ENCODE results near the gene BLOC1S1. TPM values are rescaled to one million over a fixed set of nuclear protein-coding genes. Genes with fewer than 3 reads are reported as not detected.

Gene BLOC1S1
- total RNA-seq, 1 donor from 2014 or later, result 57.2 TPM

- H3K27ac ChIP-seq, result peak overlapping the region; percentile 99
- intact Hi-C loops (cut with DNase I), result loop anchor here (2.0 to 10.0 kb wide), 2 partner anchors 49 to 1305 kb away; a partner anchor contains a TSS
- H3K36me3 ChIP-seq, result peaks cover 7 to 22% of the 10 kb centered on the region in 2 donors
- no peak for TF ChIP-seq CTCF (IDR thresholded peaks at IDR 0.05)
- H3K4me1 ChIP-seq, result peaks cover 13 to 31% of the 10 kb centered on the region in 2 donors
- H3K4me3 ChIP-seq, result peak overlapping the region; percentile 80 to 98
- no peaks in the 10 kb centered on the region for H3K9me3 ChIP-seq
- no peak for DNase-seq (ENCODE audit: low spot score in 2 of 2)
- H3K27me3 ChIP-seq, result no peaks in the 10 kb centered on the region
These were observed 14.3 kb downstream of the BLOC1S1 start for GRCh38 chr12:55729819-55730818.

GRCh38 chr12:55732288-55732687 is 16.4 kb downstream of the BLOC1S1 start:
- Histone ChIP-seq H3K4me1 (peaks cover 7 to 11% of the 10 kb centered on the region in 2 donors), H3K4me3 (no peak overlapping the region), H3K9me3 (no peaks in the 10 kb centered on the region), H3K36me3 (no peaks in the 10 kb centered on the region), H3K27me3 (no peaks in the 10 kb centered on the region), H3K27ac (peak overlapping the region in 1 of 2 donors; percentile 10)
- intact Hi-C loops (cut with DNase I), result no loop called here
- TF ChIP-seq CTCF (IDR thresholded peaks at IDR 0.05), result no peak
- peak in 1 of 2 donors; percentile 56 for DNase-seq (ENCODE audit: low spot score in 2 of 2)

- H3K4me1 ChIP-seq, result peaks cover 6 to 18% of the 10 kb centered on the region in 2 donors
- no peak overlapping the region for H3K4me3 ChIP-seq
- no peaks in the 10 kb centered on the region for H3K27me3 ChIP-seq
- DNase-seq (ENCODE audit: low spot score in 2 of 2), result peak in 1 of 2 donors; percentile 53
- TF ChIP-seq CTCF (IDR thresholded peaks at IDR 0.05), result no peak
- H3K27ac ChIP-seq, result no peak overlapping the region
- intact Hi-C loops (cut with DNase I), result no loop called here
- no peaks in the 10 kb centered on the region for H3K36me3 ChIP-seq
- no peaks in the 10 kb centered on the region for H3K9me3 ChIP-seq
These were observed 17.2 kb downstream of the BLOC1S1 start for GRCh38 chr12:55733021-55733555.

GRCh38 chr12:55733858-55734257 is 18.0 kb downstream of the BLOC1S1 start:
- H3K27ac ChIP-seq, result no peak overlapping the region
- H3K4me3 ChIP-seq, result no peak overlapping the region
- no peaks in the 10 kb centered on the region for H3K27me3 ChIP-seq
- H3K9me3 ChIP-seq, result no peaks in the 10 kb centered on the region
- H3K36me3 ChIP-seq, result no peaks in the 10 kb centered on the region
- intact Hi-C loops (cut with DNase I), result no loop called here
- H3K4me1 ChIP-seq, result peaks cover 7 to 20% of the 10 kb centered on the region in 2 donors
- no peak for TF ChIP-seq CTCF (IDR thresholded peaks at IDR 0.05)
- peak in 1 of 2 donors; percentile 18 for DNase-seq (ENCODE audit: low spot score in 2 of 2)

DNA sequence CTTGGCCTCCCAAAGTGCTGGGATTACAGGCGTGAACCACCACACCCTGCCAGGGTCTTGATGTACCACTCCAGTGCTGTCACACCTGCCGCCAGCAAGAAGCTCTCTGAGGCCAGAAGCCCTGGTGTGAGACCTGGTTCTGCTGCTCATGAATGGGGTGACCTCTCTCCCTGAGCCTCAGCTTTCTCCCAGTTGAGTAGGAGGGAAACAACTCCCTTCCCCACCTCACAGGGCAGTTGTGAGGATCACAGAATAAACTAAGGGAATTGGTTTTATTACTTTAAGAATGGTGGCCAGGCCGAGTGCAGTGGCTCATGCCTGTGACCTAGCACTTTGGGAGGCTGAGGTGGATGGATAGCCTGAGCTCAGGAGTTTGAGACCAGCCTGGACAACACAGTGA is 18.7 kb downstream of the BLOC1S1 start:
- Histone ChIP-seq H3K9me3 (no peaks in the 10 kb centered on the region), H3K36me3 (no peaks in the 10 kb centered on the region), H3K27me3 (no peaks in the 10 kb centered on the region), H3K4me1 (peaks cover 7 to 20% of the 10 kb centered on the region in 2 donors), H3K27ac (no peak overlapping the region), H3K4me3 (no peak overlapping the region)
- intact Hi-C loops (cut with DNase I), result no loop called here
- no peak for TF ChIP-seq CTCF (IDR thresholded peaks at IDR 0.05)
- DNase-seq (ENCODE audit: low spot score in 2 of 2), result peak in 1 of 2 donors; percentile 53
